ENCODE data around the gene PEAR1.

Gene PEAR1

GRCh38 chr1:156895927-156896326, 2.4 kb downstream of the PEAR1 start:
- no peaks in the 10 kb centered on the region for H3K9me3 ChIP-seq (ENCODE audit: severe bottlenecking)
- no peak for DNase-seq
- H3K36me3 ChIP-seq, result no peaks in the 10 kb centered on the region
- H3K27me3 ChIP-seq (ENCODE audit: insufficient read depth, low read depth, severe bottlenecking), result no peaks in the 10 kb centered on the region
- H3K4me3 ChIP-seq (ENCODE audit: low read depth, low read length), result no peak overlapping the region
- no peak for TF ChIP-seq CTCF (IDR thresholded peaks at IDR 0.05; ENCODE audit: low read depth, low read length)
- no peak overlapping the region for H3K27ac ChIP-seq

- Histone ChIP-seq H3K4me3 (ENCODE audit: low read depth, low read length) (no peak overlapping the region), H3K27me3 (ENCODE audit: insufficient read depth, low read depth, severe bottlenecking) (no peaks in the 10 kb centered on the region), H3K27ac (no peak overlapping the region), H3K9me3 (ENCODE audit: severe bottlenecking) (no peaks in the 10 kb centered on the region), H3K36me3 (no peaks in the 10 kb centered on the region)
- no peak for TF ChIP-seq CTCF (IDR thresholded peaks at IDR 0.05; ENCODE audit: low read depth, low read length)
- no peak for DNase-seq
Observed at GRCh38 chr1:156896490-156897033, 3.0 kb downstream of the PEAR1 start.

- Histone ChIP-seq H3K4me3 (ENCODE audit: low read depth, low read length) (no peak overlapping the region), H3K36me3 (no peaks in the 10 kb centered on the region), H3K27me3 (ENCODE audit: insufficient read depth, low read depth, severe bottlenecking) (no peaks in the 10 kb centered on the region), H3K9me3 (ENCODE audit: severe bottlenecking) (no peaks in the 10 kb centered on the region), H3K27ac (no peak overlapping the region)
- DNase-seq, result no peak
- TF ChIP-seq CTCF (IDR thresholded peaks at IDR 0.05; ENCODE audit: low read depth, low read length), result no peak
Observed at GRCh38 chr1:156897078-156897825, 3.7 kb downstream of the PEAR1 start.

GRCh38 chr1:156898161-156898566, 4.6 kb downstream of the PEAR1 start:
- TF ChIP-seq CTCF (IDR thresholded peaks at IDR 0.05; ENCODE audit: low read depth, low read length), result no peak
- Histone ChIP-seq H3K4me3 (ENCODE audit: low read depth, low read length) (no peak overlapping the region), H3K27ac (no peak overlapping the region), H3K9me3 (ENCODE audit: severe bottlenecking) (no peaks in the 10 kb centered on the region), H3K36me3 (no peaks in the 10 kb centered on the region), H3K27me3 (ENCODE audit: insufficient read depth, low read depth, severe bottlenecking) (no peaks in the 10 kb centered on the region)
- no peak for DNase-seq

- Histone ChIP-seq H3K36me3 (no peaks in the 10 kb centered on the region), H3K27me3 (ENCODE audit: insufficient read depth, low read depth, severe bottlenecking) (no peaks in the 10 kb centered on the region), H3K27ac (no peak overlapping the region), H3K9me3 (ENCODE audit: severe bottlenecking) (no peaks in the 10 kb centered on the region), H3K4me3 (ENCODE audit: low read depth, low read length) (no peak overlapping the region)
- no peak for TF ChIP-seq CTCF (IDR thresholded peaks at IDR 0.05; ENCODE audit: low read depth, low read length)
- DNase-seq, result no peak
Observed at GRCh38 chr1:156898971-156899664, 5.6 kb downstream of the PEAR1 start.
